ENCODE results near the gene CDKL1.

Gene CDKL1

DNA sequence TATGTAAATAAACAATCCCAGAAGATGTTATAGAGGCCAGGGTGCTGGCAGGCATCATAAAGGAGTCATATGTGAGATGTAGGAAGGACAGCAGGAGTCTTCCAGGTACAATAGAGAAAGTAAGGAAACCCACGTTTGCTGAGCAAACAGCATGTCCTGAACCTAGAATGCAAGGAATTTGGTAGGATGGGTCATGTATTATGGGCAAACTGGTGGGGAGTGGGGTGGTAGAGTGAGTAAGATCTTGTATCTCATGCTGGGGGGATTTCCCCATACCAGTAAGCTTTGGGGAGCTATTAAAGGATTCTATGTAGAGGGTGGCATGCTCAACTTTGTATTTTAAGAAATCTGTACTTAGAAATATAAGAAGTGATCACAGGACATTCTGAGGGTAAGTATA, 41.0 kb downstream of the CDKL1 start:
- FAIRE-seq = no peak

DNA sequence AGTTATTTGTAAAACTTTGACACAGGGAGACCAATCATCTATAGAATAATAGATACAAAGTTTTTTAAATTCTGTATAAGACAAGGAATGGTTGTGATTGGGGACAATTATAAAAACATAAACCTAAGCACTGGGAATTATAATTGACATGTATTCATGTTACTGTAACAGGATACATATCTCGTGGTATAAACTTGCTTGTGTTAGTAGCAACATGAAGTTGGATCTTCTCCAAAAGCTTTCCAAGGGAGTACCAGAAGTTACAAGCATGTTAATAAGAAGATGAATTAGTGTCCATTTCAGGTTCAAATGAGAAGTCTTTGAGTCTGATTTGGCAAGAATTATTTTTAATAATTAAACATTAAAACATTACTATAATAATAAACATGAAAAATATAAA, 42.2 kb downstream of the CDKL1 start:
- FAIRE-seq = no peak

DNA sequence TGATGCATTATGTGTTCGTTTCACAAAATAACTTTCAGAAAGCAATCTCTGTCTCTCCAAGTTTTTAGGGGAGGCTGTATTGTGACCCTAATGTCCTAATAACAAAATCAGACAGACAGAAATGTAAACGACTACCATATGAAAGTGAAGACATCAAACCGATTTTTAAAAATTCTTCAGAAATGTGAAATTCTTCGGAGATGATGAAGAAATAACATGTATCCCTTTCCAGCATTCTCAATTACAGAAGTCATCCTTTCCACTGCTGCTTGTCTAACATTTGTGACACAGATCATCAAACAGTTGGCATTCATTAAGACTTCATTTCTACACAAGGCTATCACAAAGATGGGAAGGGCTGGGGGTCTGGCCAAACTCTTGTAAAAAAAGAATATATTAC, 43.6 kb downstream of the CDKL1 start:
- no peak for FAIRE-seq

DNA sequence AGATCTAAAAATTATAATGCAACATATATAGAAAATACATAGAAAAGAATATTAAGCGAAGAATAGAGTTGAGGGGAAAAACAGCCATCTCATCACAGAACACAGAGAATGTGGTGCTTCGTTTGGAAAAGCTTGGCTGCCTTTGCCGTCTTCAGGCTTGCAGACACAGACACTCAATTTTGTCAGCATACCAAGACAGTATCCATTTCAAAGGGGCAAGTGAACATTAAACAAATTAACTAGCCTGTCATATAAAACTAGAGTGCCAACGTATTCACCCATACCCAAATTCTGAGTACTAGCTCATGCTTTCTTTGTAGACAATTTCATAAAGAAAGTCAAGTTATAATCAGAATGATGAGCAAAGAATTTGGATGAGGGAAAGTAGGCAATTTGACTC, 44.1 kb downstream of the CDKL1 start:
- FAIRE-seq = no peak

DNA sequence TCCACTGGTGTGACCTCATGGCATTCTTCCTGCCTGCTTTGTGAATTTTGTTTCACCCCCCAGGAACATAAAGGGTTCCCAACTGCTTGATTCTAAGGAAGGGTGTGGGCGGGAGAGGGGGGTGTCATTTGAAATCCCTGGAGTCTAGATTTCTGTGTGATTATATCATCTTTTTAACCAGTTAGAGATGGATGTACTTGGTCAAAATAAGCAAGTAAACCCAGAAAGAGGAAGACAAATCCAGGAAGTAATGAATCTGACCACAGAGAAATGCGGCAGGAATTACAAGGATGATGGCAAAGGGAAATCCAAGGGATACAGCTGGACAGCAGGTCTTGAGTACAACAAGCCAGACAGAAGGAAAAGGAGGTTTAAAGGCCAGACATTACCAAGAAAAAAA, 45.7 kb downstream of the CDKL1 start:
- no peak for FAIRE-seq

DNA sequence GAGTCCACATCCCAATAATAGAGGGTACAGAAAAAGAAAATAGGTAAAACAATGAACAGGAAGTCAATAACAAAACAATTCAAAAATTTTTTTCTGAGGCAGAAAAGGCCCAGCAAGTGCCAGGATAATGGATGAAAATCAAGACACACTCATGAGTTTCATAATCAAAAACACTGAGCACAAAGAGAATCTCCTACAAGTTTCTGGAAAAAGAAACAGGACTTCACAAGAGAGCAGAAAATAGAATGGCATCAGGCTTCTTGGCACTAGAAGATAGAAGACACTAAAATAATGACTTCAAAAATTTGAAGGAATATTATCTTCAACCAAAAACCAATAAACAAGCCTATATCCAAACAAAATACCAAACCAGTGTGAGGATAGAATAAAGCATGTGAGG, 47.7 kb downstream of the CDKL1 start:
- no peak for FAIRE-seq

DNA sequence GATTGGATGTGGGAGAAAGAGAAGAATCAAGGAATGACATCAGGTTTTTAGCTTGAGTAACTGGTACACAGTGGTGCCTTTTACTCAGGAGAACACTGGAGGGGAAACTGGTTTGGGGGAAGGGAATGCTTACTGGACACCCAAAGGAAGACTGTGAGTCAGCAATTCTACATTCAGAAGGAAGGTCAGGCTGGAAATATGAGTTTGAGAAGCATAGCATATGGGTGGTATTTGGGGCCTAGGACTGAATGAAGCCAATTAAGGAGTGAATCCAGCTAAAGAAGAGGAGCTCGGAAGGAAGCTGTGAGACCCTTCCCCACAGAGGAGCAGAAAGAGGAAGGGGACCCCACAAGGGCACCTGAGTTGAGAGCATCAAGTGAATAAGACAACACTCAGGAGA, 49.2 kb downstream of the CDKL1 start:
- FAIRE-seq = no peak

DNA sequence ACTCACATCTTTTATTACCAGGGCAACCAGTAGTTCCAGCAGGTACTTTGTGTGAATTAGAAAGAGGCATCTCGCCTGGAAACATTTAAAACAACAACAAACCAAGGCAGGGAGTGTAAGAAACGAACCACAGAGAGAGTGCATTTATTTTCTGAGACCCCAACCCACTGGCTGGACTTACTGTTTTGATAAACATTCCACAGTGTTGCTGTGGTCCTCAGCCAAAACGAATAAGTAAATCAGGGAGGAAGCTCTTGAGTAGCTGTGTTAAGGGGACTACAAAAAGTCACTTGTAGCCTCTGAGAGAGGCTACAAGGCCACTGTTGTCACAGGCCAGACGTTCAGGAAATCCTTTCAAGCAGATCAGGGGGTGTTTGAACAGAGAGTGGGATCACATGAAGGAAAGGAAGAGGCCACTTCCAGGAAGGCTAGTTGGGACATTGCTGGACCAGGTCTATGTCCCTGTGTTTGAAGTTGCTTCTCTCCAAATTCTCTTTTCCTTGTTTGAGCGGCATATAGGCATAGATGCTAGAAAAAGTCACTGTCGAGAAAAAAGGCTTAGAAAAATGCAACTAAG, 50.7 kb downstream of the CDKL1 start:
- no peak for FAIRE-seq

DNA sequence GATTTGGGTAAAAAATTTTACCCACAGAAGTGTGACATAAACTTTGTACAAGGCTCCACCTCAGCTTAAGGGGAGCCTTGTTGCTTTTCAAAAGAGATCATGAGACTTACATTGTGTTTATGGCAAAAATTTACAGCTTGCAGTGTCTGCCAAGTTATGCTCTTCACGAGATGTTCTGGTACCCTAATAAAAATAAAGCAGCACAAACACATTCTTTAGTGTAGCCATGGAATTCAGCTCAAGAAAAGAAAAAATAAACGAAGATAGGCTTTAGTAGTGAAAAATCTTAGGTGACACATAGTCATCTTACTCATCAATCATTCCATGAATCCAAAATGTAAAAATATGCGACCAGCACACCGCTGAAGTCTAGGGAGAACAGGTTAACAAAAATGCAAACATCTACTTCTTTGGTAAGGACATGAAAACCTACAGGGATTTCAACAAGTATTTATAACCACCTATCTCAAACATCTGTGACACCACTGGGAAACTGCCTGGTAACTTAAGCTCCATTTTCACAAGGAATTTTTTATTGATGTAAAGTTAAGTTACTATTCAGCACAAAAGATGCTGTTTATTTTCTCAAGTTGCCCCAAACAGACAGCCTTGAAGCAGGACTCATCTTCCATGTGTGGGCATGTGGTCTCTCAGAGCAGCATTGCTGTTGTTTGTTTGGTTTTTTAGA, 51.7 kb downstream of the CDKL1 start:
- no peak for FAIRE-seq

DNA sequence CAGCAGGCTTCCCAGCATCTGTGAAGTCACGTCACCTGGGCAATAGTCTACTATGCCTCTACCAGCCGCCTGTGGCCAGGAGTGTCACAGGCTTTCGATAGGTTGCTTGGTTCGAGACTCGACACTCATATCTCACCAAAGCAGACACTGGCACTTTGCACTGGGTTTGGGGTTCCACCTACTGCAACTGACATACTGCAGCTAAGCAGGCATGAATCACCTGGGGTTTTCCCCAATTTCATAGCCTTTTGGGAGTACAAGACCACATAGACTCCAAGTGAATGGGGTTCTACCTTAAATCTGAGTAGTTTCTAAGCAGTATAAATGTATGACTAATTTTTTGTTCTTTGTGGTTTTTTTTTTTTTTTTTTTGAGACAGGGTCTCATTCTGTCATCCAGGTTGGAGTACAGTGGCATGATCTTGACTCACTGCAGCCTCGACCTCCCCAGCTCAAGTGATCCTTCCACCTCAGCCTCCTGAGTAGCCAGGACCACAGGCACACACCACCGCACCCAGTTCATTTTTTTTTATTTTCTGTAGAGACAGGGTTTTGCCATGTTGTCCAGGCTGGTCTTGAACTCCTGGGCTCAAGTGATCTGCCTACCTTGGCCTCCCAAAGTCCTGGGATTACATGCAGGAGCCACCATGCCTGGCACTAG, 52.4 kb downstream of the CDKL1 start:
- no peak for FAIRE-seq

DNA sequence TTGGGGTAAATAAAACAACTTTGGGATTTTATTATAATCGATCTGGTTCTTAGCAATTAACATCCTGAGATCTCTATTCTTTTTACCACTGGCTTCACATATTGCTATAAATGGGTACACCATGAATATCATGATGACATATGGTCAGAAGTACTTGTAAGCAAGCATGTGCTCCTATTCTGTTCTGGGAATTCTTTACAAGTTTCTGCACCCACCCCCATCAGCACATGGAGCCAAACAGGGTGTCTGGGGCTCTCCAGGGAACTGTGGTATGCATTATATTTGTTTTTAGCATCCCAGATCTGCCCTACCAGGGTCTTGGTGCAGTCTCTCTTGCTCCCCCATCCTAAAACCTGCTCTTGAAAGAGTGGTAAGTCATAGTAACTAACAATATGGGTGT, 53.2 kb downstream of the CDKL1 start:
- no peak for FAIRE-seq

DNA sequence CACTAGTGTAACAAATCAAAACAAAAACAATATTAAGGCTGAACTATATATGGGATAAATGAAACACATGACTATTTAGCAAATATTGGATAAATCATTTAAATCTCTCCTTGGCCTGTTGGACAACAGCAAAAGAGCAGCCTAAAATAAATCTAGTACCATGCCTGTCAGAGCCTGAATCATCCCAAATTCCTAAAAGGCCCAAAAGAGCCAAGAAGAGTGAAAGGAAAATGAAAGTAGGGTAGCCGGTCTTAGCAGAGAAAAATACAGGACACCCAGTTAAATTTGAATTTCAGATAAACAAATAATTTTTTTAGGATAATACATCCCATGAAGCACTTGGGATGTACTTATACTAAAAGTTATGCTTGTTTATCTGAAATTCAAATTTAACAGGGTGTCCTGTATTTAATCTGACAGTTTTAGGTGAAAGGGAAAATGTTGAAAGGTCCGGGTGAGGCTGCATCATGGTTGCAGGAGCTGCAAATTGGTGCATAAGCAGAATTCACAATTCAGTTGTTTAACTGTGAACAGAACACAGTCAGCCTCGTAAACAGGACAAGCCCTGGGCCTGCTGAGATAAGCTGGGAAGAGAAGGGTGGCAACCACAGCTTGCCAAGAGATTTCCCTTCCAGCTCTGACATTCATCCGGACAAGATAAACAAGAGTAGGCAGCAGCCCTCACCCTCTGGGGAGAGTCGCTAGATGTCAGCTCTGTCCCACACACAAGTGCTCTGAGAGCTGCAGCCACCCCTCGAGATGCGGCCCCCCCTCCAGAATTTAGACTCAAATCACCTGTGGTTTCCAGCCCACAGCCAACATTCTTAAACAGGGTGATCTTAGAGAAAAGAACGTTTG, 54.2 kb downstream of the CDKL1 start:
- no peak for FAIRE-seq

DNA sequence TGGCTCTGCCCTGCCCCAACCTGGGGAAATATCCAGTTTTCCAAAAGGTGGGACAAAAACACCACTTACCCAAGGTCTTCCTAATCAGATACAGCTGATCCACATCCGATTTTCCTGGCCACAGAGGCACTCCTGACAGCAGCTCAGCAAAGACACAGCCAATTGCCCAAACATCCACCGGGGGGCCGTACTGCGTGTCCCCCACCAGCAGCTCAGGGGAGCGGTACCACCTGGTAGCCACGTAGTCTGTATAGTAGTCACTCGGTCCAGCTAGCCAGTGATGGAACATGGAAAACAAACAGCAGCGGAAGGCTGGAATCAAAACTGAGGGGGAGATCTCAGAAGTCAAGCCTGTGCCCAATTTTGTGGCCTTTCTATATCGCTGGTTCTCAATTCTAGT, 55.7 kb downstream of the CDKL1 start:
- no peak for FAIRE-seq

DNA sequence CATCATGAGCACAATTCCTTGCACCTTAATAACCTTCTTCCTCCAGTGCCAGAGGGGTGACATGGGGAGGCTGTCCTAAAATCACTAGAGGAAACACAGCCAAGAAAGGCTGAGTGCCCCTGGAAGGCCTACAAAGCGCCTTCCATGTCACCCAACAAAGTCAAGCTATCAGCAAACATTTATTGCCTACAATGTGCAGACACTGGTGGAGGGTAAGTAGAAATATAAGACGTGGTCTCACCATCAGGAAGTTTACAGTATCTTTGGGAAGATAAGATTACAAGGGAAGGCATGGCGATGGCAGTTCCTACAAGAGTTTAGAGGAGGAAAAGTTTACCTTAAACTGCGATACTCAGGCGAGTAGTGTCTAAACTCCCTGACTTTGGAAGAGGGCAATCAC, 56.6 kb downstream of the CDKL1 start:
- no peak for FAIRE-seq

DNA sequence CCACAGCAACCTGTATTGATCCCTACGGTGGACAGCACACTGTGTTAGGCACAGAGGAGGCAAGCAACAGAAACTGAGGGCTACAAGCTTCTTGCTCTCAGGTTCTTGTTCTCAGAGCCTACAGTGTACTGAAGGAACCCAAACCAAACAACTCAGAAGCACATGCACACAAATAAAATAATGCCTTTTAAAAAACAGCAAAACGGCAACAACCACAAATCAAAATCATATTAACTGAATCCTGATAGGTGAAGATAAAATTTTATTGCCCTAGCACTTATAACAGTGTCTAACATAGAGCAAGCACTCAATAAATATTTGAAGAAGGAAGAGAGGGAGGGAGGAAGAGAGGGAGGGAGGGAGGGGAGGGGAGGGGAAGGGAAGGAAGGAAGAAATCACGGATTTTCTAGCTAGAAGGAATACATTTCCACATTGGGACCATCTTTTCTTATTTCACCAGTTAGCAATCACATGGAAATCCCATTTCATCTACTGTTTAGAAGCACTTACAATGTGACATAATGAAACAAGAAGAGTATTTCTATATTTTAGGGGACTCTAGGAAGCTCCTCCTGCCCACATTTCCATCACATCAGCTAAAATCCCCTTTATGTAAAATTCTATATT, 57.4 kb downstream of the CDKL1 start:
- FAIRE-seq = no peak

DNA sequence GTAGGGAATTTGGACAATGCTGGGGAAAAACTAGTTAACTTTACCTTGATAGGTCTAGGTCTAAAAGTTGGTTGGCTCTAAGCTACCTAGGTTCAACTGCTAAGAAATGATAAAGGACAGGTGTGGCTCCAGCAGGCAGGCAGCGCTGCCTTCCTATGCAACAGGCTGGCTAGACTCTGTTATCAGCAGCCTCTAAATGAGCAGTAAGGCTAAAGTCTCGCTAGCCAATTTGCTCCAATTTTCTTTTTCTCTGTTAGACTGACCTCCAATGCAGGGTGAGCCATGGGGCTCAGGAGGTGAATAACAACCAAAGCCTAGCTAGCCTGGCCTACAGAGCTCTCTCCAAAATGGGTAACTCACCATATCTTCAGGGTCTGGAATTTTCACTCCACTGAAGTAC, 58.1 kb downstream of the CDKL1 start:
- FAIRE-seq = no peak

DNA sequence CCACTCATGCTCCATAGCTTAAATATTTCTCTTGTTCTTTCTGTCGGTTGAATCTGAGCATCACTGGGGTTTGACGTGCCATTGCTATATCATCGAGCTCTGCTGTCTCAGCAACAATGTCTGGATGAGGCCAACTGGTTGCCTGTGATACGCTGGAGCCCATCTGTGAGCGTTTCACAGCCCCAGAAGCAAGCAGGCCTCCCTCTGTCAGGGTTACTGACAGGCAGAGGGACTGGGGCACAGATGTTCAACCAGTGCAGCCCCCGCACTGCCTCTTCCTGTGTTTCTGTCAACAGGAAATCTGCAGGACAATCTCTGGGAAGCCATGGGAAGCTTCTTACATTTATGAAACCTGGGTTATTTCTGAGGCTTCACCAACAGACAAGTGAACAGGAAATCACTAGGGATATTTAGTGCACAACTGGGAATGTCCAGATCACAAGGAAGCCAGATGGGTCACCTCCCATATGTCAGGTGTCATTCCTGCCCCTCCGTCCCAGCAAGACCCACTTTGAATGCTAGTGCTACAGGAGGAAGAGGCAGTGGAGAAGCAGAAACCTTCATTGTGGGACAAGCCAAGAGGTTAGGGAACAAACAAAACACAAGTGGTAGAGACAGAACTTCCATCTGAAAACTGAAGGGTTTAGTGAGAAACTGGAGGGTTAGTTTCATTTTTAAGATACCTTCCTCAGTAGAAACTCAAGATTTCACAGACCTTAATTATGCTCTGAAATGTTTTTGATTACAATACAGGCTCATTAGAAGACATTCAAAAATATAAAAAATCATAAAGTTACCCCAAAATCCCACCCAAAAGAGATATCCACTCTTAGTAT, 60.5 kb downstream of the CDKL1 start:
- FAIRE-seq = no peak

DNA sequence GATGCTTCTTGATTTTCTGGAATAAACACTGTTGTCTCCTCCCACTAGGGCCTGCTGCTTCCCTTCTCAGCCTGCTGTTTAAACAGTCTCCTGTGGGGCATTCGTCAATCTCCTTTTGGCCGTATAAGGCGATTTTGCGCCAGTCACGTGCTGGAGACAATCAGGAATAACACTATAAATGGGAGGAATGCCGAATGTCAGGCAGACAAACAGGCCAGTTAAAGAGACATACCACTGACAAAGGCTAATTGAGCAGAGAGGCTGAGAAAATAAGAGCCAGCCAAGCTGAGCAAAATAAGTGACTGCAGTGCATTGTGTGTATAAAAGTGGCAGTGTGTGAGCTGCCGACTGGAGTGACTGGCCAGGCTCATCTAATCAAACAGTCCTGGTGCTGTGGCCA, 61.3 kb downstream of the CDKL1 start:
- FAIRE-seq = no peak

DNA sequence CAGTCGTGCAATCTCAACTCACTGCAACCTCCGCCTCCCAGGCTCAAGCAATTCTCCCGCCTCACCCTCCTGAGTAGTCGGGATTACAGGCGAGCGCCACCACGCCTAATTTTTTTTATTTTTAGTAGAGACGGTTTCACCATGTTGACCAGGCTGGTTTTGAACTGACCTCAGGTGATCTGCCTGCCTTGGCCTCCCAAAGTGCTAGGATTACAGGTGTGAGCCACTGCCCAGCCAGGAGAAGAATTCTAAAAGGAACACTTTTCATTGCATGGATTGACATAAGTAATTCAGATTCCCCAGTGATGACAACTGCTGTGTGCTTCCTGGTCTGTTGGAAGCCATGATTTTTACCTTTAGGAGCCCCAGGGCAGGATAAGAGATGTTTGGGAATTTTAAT, 62.5 kb downstream of the CDKL1 start:
- FAIRE-seq = no peak

DNA sequence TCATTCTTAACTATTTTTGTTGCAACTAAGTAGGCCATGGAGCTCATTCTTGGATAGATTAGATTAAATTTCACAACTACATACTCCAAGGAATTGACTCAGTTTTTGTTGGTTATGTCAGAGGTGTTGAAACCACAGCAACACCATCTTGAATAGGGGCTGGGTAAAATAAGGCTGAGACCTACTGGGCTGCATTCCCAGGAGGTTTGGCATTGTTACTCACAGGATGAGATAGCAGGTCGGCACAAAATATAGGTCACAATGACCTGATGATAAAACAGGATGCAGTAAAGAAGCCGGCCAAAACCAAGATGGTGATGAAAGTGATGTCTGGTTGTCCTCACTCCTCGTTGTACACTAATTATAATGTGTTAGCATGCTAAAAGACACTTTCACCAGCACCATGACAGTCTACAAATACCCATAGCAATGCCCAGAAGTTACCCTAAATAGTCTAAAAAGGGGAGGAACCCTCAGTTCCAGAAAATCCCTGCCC, 63.6 kb downstream of the CDKL1 start:
- FAIRE-seq = no peak

DNA sequence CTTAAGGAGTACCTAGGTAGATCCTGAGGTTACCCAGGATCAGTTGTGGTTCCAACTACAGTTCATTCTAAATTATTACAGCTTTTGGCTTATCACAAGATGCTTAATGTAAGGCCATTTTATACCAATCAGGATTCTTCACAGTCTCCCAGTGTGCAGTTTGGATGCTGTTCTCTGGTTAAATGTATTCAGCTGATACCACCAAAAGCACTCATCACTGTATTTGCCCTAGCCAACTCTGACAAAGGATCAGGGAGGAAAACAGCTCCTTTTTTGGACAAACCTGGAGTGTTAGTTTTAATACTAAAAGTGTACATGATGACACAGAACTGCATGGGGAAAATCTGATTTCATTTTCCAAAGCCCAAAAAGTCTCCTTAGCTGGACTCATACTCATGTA, 65.1 kb downstream of the CDKL1 start:
- no peak for FAIRE-seq

DNA sequence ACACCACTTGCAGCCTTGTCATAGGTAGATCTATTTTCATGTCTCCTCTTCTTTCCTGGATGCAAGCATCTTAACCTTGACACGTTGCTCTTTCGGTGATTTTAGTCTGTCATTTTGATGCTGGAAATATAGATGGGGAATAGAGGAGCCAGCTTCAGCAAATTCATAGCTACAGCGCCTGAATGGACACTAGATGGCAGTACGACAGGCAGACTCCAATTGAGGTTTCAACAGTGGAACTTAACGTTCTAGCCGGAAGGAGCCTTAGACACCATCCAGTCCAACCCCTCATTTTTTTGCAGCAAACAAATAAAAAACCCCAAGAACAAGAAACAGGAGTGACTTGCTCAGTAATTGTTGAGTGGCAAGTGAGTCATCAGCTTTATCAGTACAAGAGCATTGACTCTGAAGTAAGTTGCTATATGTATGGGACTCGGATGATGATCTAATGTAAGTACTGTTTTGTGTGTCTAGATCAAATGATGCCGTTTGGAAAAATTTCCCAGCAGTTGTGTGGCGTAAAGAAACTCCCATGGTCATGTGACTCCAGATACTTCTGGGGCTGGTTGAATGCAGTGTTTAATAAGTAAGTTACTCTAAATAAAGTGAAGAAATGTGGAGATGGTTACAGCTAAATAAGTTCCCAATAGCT, 75.5 kb downstream of the CDKL1 start:
- peak; percentile 93 for FAIRE-seq
